Measurements from ENCODE around the gene DPP6.

DNA sequence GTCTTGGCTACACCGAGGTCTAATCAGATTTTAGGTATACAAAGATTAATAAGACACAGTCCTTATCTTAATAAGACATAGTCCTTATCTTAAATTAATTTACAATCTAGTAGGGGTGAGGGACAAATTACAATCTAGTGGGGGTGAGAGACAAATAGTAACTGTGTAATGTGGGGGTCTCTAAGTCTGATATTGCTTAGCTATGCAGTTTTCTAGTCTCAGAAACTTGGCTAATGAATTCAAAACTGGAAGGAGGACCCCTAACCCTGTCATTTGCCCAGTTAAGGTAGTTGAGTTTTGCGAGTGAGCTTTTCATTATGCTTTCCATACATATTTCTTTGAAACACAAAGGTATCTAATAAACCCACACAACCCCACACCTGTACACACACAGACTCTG lies 136.1 kb downstream of the DPP6 start:
- TF ChIP-seq POLR2A (IDR thresholded peaks at IDR 0.05) = no peak
- TF ChIP-seq, protein P1, sequence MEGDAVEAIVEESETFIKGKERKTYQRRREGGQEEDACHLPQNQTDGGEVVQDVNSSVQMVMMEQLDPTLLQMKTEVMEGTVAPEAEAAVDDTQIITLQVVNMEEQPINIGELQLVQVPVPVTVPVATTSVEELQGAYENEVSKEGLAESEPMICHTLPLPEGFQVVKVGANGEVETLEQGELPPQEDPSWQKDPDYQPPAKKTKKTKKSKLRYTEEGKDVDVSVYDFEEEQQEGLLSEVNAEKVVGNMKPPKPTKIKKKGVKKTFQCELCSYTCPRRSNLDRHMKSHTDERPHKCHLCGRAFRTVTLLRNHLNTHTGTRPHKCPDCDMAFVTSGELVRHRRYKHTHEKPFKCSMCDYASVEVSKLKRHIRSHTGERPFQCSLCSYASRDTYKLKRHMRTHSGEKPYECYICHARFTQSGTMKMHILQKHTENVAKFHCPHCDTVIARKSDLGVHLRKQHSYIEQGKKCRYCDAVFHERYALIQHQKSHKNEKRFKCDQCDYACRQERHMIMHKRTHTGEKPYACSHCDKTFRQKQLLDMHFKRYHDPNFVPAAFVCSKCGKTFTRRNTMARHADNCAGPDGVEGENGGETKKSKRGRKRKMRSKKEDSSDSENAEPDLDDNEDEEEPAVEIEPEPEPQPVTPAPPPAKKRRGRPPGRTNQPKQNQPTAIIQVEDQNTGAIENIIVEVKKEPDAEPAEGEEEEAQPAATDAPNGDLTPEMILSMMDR (IDR thresholded peaks at IDR 0.05) = no peak

All from tibial nerve (tissue), 3 donors.